ENCODE measurements around the gene C11orf52. TPM values are rescaled to one million over a fixed set of nuclear protein-coding genes. Genes with fewer than 3 reads are reported as not detected.

The C11orf52 gene
- total and polyA plus RNA-seq, 2 donors (not counting 1 experiment from before 2014, with no cell fraction given), result not detected

DNA sequence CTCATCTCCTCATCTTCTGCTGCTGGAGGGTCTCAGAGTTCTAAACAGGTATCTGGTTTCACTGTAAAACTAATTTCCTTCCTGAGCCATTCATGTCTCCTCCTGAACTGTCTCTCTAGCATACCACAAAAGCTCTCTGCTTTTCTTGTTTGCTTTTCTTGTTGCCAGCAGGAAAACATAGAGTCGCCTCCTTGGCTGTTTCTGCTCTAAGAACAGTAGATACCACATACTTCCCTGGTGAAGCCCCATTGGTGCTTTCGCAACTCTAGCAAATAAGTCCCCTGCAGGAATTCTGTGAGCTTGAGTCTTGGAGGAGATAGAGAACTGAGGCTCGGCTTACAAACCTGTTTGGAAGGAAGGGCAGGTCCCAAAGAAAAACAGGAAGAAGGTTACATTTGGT lies 25.4 kb downstream of the C11orf52 start:
- H3K27me3 ChIP-seq (replicated peaks in 1 of 4; ENCODE audit: control extremely low read depth in 1 of 4, control insufficient read depth in 3 of 4, insufficient read depth in 4 of 4, low read length in 3 of 4), result no peaks in the 10 kb centered on the region
- 70% methylated on average over 1 of the region's 3 CpGs for WGBS (ENCODE audit: insufficient coverage)
- no peak for DNase-seq
- POLR2A ChIA-PET, result interaction anchor here (0.5 kb wide), 1 partner anchor 112 kb away, joined by 3 read pairs; no protein-coding TSS in a partner anchor
- H2AFZ ChIP-seq (ENCODE audit: insufficient read depth, low read depth, low read length, poor library complexity, severe bottlenecking), result no peak overlapping the region
- Mint-ChIP-seq H3K4me1 (peaks cover 13% of the 10 kb centered on the region), H3K27me3 (no peaks in the 10 kb centered on the region), H3K27ac (no peak overlapping the region), H3K4me3 (no peak overlapping the region), H3K9me3 (ENCODE audit: insufficient read depth) (no peaks in the 10 kb centered on the region)
- TF ChIP-seq EZH2 (IDR thresholded peaks at IDR 0.05; ENCODE audit: borderline replicate concordance, insufficient read depth, low read depth, low read length, poor library complexity, severe bottlenecking), result no peak
- TF ChIP-seq, protein P1, sequence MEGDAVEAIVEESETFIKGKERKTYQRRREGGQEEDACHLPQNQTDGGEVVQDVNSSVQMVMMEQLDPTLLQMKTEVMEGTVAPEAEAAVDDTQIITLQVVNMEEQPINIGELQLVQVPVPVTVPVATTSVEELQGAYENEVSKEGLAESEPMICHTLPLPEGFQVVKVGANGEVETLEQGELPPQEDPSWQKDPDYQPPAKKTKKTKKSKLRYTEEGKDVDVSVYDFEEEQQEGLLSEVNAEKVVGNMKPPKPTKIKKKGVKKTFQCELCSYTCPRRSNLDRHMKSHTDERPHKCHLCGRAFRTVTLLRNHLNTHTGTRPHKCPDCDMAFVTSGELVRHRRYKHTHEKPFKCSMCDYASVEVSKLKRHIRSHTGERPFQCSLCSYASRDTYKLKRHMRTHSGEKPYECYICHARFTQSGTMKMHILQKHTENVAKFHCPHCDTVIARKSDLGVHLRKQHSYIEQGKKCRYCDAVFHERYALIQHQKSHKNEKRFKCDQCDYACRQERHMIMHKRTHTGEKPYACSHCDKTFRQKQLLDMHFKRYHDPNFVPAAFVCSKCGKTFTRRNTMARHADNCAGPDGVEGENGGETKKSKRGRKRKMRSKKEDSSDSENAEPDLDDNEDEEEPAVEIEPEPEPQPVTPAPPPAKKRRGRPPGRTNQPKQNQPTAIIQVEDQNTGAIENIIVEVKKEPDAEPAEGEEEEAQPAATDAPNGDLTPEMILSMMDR (IDR thresholded peaks at IDR 0.05), result no peak
- no peak overlapping the region for H3K27ac ChIP-seq (ENCODE audit: low read length in 2 of 2)
- intact Hi-C loops (cut with micrococcal nuclease), result no loop called here
- no peaks in the 10 kb centered on the region for H3K79me2 ChIP-seq (ENCODE audit: control insufficient read depth, insufficient read depth, low read length)
- no peaks in the 10 kb centered on the region for H3K36me3 ChIP-seq (replicated peaks in 1 of 2; ENCODE audit: control extremely low read depth in 1 of 2, control insufficient read depth in 1 of 2, extremely low read depth in 1 of 2, insufficient read depth in 2 of 2, low read length in 1 of 2)
- no peaks in the 10 kb centered on the region for H4K20me1 ChIP-seq (ENCODE audit: control insufficient read depth, insufficient read depth, low read length, poor library complexity, severe bottlenecking)
- H3K4me2 ChIP-seq (replicated peaks; ENCODE audit: low read depth, low read length, poor library complexity, severe bottlenecking), result no peak overlapping the region
- H3K9ac ChIP-seq (ENCODE audit: low read length), result no peak overlapping the region
- no peak for ATAC-seq (ENCODE audit: low read depth)
- H3K9me3 ChIP-seq (ENCODE audit: control extremely low read depth in 1 of 3, control insufficient read depth in 2 of 3, insufficient read depth in 1 of 3, low read length in 2 of 3), result no peaks in the 10 kb centered on the region
- H3K4me3 ChIP-seq (ENCODE audit: control extremely low read depth in 1 of 5, extremely low read depth in 1 of 5, insufficient read depth in 1 of 5, low read depth in 2 of 5, low read length in 4 of 5), result no peak overlapping the region
- H3K4me1 ChIP-seq (ENCODE audit: control insufficient read depth in 2 of 2, insufficient read depth in 2 of 2, low read length in 2 of 2), result peaks cover 10 to 12% of the 10 kb centered on the region in 2 donors
- CTCF ChIA-PET, result interaction anchor here (0.9 to 2.6 kb wide), 2 partner anchors 8 to 13 kb away, joined by 3 to 7 read pairs; no protein-coding TSS in a partner anchor

DNA sequence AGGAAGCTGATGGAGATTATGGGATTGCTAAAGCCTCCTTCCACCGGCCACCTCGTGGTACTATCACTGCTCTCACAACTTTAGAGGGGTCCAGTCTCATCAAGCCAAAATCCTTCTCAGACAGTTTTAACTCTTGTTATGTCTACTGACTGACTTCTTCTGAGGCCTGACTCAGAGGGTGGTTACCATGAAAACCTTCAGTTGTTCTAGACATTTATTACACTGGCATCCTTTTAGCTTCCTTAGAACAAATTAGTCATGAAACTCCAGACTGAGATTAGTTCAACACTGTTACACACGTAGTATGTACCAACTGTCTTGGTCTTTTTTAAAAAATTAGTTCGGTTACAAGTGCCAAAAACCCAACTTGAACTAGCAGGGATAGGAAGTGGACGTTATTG lies 25.9 kb downstream of the C11orf52 start:
- Histone ChIP-seq H3K9ac (ENCODE audit: low read length) (no peak overlapping the region), H3K36me3 (replicated peaks in 1 of 2; ENCODE audit: control extremely low read depth in 1 of 2, control insufficient read depth in 1 of 2, extremely low read depth in 1 of 2, insufficient read depth in 2 of 2, low read length in 1 of 2) (no peaks in the 10 kb centered on the region), H3K27me3 (replicated peaks in 1 of 4; ENCODE audit: control extremely low read depth in 1 of 4, control insufficient read depth in 3 of 4, insufficient read depth in 4 of 4, low read length in 3 of 4) (no peaks in the 10 kb centered on the region), H4K20me1 (ENCODE audit: control insufficient read depth, insufficient read depth, low read length, poor library complexity, severe bottlenecking) (no peaks in the 10 kb centered on the region), H3K9me3 (ENCODE audit: control extremely low read depth in 1 of 3, control insufficient read depth in 2 of 3, insufficient read depth in 1 of 3, low read length in 2 of 3) (no peaks in the 10 kb centered on the region), H3K79me2 (ENCODE audit: control insufficient read depth, insufficient read depth, low read length) (no peaks in the 10 kb centered on the region), H3K4me1 (ENCODE audit: control insufficient read depth in 2 of 2, insufficient read depth in 2 of 2, low read length in 2 of 2) (peaks cover 10 to 12% of the 10 kb centered on the region in 2 donors), H3K27ac (ENCODE audit: low read length in 2 of 2) (no peak overlapping the region), H2AFZ (ENCODE audit: insufficient read depth, low read depth, low read length, poor library complexity, severe bottlenecking) (no peak overlapping the region), H3K4me2 (replicated peaks; ENCODE audit: low read depth, low read length, poor library complexity, severe bottlenecking) (no peak overlapping the region), H3K4me3 (ENCODE audit: control extremely low read depth in 1 of 5, extremely low read depth in 1 of 5, insufficient read depth in 1 of 5, low read depth in 2 of 5, low read length in 4 of 5) (no peak overlapping the region)
- no peak for ATAC-seq (ENCODE audit: low read depth)
- intact Hi-C loops (cut with micrococcal nuclease), result no loop called here
- no peak for DNase-seq
- Mint-ChIP-seq H3K27ac (no peak overlapping the region), H3K9me3 (ENCODE audit: insufficient read depth) (no peaks in the 10 kb centered on the region), H3K4me3 (no peak overlapping the region), H3K27me3 (no peaks in the 10 kb centered on the region), H3K4me1 (peaks cover 10% of the 10 kb centered on the region)
- ChIA-PET POLR2A (interaction anchor here (0.5 kb wide), 1 partner anchor 111 kb away, joined by 3 read pairs; no protein-coding TSS in a partner anchor), CTCF (interaction anchor here (0.9 to 2.6 kb wide), 2 partner anchors 9 to 13 kb away, joined by 3 to 7 read pairs; no protein-coding TSS in a partner anchor)
- TF ChIP-seq, protein P1 (IDR thresholded peaks at IDR 0.05), result no peak
- TF ChIP-seq EZH2 (IDR thresholded peaks at IDR 0.05; ENCODE audit: borderline replicate concordance, insufficient read depth, low read depth, low read length, poor library complexity, severe bottlenecking), result no peak
- 95% methylated on average over 4 of the region's 5 CpGs for whole genome bisulfite sequencing (ENCODE audit: insufficient coverage)

All from B cell (primary cell).